Measurements from ENCODE around the gene CCDC124.

DNA sequence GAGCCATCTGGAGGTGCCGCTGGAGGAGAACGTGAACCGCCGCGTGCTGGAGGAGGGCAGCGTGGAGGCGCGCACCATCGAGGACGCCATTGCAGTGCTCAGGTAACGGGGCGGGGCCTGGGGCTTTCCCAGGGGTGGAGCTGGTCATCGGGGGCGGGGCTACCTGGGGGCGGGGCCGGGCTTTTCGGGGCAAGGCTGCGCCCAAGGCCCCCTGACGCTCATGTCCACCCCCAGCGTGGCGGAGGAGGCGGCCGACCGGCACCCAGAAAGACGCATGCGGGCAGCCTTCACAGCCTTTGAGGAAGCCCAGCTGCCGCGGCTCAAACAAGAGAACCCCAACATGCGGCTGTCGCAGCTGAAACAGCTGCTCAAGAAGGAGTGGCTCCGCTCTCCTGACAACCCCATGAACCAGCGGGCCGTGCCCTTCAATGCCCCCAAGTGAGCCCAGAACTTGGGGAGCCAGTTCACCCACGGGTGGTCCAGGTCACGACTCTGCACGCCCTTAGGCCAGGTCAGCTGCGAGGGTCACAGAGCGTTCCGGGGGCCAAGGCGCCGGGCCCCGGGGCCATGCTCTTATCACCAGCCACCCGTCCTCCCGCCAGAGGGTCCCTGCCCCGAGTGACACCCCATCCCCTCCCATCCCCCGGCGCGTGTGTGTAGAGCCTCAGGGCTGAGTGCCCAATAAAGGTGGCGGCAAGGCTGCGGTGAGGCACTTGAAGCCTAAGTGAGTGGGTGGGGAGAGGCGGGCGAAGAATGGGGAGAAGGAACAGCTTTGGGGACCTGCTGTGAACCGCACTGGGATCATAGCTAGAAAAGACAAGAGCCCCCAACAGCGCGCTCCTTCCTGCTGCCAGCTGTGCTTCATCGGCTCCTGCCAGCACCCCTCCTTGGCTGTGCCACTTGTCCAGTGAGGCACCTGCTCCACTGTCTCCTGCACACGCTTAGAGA lies 10.7 kb downstream of the CCDC124 start:
- TF ChIP-seq, protein P1, sequence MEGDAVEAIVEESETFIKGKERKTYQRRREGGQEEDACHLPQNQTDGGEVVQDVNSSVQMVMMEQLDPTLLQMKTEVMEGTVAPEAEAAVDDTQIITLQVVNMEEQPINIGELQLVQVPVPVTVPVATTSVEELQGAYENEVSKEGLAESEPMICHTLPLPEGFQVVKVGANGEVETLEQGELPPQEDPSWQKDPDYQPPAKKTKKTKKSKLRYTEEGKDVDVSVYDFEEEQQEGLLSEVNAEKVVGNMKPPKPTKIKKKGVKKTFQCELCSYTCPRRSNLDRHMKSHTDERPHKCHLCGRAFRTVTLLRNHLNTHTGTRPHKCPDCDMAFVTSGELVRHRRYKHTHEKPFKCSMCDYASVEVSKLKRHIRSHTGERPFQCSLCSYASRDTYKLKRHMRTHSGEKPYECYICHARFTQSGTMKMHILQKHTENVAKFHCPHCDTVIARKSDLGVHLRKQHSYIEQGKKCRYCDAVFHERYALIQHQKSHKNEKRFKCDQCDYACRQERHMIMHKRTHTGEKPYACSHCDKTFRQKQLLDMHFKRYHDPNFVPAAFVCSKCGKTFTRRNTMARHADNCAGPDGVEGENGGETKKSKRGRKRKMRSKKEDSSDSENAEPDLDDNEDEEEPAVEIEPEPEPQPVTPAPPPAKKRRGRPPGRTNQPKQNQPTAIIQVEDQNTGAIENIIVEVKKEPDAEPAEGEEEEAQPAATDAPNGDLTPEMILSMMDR (IDR thresholded peaks at IDR 0.05) = no peak
- TF ChIP-seq TCF12 (IDR thresholded peaks at IDR 0.05) (no peak), SIN3A (IDR thresholded peaks at IDR 0.05; ENCODE audit: borderline replicate concordance, low read depth, low read length) (no peak), JUND (IDR thresholded peaks at IDR 0.05) (no peak), FOSL2 (IDR thresholded peaks at IDR 0.05; ENCODE audit: borderline replicate concordance, low read depth) (no peak), NRF1 (IDR thresholded peaks at IDR 0.05; ENCODE audit: low read depth, low read length) (no peak), RFX5 (IDR thresholded peaks at IDR 0.05; ENCODE audit: low read length) (no peak), POLR2AphosphoS5 (IDR thresholded peaks at IDR 0.05; ENCODE audit: low read depth, low read length) (no peak), TAF1 (IDR thresholded peaks at IDR 0.05; ENCODE audit: borderline replicate concordance, low read depth, low read length) (no peak), RAD21 (IDR thresholded peaks at IDR 0.05; ENCODE audit: low read length) (no peak), GABPA (IDR thresholded peaks at IDR 0.05; ENCODE audit: low read depth) (no peak), REST (IDR thresholded peaks at IDR 0.05; ENCODE audit: low read depth, low read length) (no peak)
- TF ChIP-seq, protein P2, sequence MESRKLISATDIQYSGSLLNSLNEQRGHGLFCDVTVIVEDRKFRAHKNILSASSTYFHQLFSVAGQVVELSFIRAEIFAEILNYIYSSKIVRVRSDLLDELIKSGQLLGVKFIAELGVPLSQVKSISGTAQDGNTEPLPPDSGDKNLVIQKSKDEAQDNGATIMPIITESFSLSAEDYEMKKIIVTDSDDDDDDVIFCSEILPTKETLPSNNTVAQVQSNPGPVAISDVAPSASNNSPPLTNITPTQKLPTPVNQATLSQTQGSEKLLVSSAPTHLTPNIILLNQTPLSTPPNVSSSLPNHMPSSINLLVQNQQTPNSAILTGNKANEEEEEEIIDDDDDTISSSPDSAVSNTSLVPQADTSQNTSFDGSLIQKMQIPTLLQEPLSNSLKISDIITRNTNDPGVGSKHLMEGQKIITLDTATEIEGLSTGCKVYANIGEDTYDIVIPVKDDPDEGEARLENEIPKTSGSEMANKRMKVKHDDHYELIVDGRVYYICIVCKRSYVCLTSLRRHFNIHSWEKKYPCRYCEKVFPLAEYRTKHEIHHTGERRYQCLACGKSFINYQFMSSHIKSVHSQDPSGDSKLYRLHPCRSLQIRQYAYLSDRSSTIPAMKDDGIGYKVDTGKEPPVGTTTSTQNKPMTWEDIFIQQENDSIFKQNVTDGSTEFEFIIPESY (IDR thresholded peaks at IDR 0.05; ENCODE audit: borderline replicate concordance, low read depth) = no peak
